Gastroesophageal sphincter (tissue), 4 donors: ENCODE measurements around the gene ZNF653. TPM values are rescaled to one million over a fixed set of nuclear protein-coding genes. Genes with fewer than 3 reads are reported as not detected.

ENCODE experiments used
- ATAC-seq: fragments of 150-250 bp; one replicate; pipeline ENCODE4 v1.9.1; 2016; ENCODE audit warnings: mild to moderate bottlenecking, moderate library complexity
- H3K27ac ChIP-seq, 4 donors: fragments of 200-600 bp; sonication (generic) in 3 of 4; 1 replicate in 3 of 4; 2 replicates in 1 of 4; pipeline ENCODE4 v1.5.1; 2016 to 2019
- H3K27me3 ChIP-seq: fragments of 200-600 bp; sonication (generic); one replicate; pipeline ENCODE4 v1.5.1; 2019
- H3K36me3 ChIP-seq, 2 donors: fragments of 200-600 bp; sonication (generic); one replicate each; pipeline ENCODE4 v1.5.1; 2019; ENCODE audit warnings: control low read depth in 1 of 2
- H3K4me1 ChIP-seq, 3 donors: fragments of 200-600 bp; sonication (generic); 1 replicate in 2 of 3; 2 replicates in 1 of 3; pipeline ENCODE4 v1.5.1; 2016 to 2019; ENCODE audit warnings: control low read depth in 2 of 3
- H3K4me3 ChIP-seq, 2 donors: fragments of 200-600 bp; sonication (generic); one replicate each; pipeline ENCODE4 v1.5.1; 2019; ENCODE audit warnings: mild to moderate bottlenecking in 1 of 2, moderate library complexity in 1 of 2
- H3K9me3 ChIP-seq, 3 donors: fragments of 200-600 bp; sonication (generic); one replicate each; pipeline ENCODE4 v1.5.1; 2017 to 2019; ENCODE audit warnings: control low read depth in 2 of 3
- CTCF ChIP-seq, 4 experiments: fragments of 200-600 bp in 2 of 4; fragments of 450-650 bp in 2 of 4; sonication (generic) in 1 of 4; IDR thresholded peaks; one replicate each; pipeline ENCODE4 v1.5.1; 2017 to 2019; ENCODE audit warnings: antibody characterized with exemption in 4 of 4, mild to moderate bottlenecking in 2 of 4, moderate library complexity in 2 of 4
- EP300 ChIP-seq: sonication (generic); formaldehyde crosslinking; IDR thresholded peaks from one replicate; pipeline ENCODE4 v1.6.1; 2017; ENCODE audit warnings: antibody characterized with exemption, mild to moderate bottlenecking
- POLR2A ChIP-seq, 2 donors: fragments of 450-650 bp; IDR thresholded peaks; one replicate each; pipeline ENCODE4 v1.6.1; 2017; ENCODE audit warnings: antibody characterized with exemption in 2 of 2, mild to moderate bottlenecking in 2 of 2, moderate library complexity in 1 of 2
- POLR2AphosphoS5 ChIP-seq: sonication (generic); formaldehyde crosslinking; IDR thresholded peaks from one replicate; pipeline ENCODE4 v1.6.1; 2017; ENCODE audit warnings: antibody characterized with exemption
- WGBS, 2 donors: methylation state at CpG; one replicate each; pipeline ENCODE4 v1.1.5; 2018; ENCODE audit warnings: low coverage in 1 of 2; 5-methylcytosine and 5-hydroxymethylcytosine counted together
- total RNA-seq, 4 donors: library from RNA; depleted of rRNA; stranded (reverse); fragments of >200 nt; gene quantifications; one replicate each; pipeline ENCODE4 v1.1.0, GENCODE V29; 2016

Gene ZNF653
- total RNA-seq, 4 donors from 2014 or later = 5.1 to 20.4 (median 10.6) TPM

DNA sequence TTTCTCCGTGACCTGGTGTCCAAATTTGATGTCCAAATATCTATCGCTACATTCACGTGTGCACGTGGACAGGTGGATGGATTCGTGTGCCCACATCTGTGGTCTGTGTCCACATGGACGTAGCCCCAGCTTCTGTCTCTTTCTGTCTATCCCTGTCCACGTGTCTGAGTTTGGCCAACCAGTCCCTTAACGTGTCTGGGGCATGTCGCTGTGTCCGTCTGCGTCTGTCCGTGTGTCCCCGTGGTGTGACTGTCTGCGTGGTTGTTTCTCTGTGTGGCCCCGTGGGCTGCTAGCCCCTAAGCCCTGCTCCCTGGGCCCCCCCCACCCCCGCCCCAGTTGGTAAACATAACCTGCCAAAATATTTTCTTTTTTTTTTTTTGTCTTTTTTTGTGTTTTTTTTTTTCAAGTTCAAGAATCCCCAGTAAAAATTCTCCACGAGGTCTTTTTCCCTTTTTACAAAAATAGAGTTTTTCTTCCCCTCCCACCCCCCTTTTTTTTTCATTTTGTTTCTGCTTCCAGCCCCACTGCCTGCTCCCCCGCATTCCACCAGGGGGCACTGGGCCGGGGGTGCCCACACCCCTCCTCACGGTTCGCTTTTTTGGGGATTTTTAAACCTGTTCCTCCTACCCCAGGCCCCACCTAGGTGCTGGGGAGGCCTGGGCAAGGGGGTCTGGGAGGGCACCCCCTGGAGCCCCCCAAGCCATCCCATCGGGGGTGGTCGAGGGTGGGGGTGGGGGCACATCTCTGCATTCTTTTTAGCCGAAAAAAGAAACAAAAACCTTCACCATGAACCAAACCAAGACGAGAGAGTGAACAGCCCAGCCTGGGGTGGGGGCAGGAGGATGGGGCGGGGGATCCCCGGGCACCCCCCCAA, 51.9 kb downstream of the ZNF653 start:
- TF ChIP-seq POLR2AphosphoS5 (no peak), EP300 (no peak), CTCF (IDR thresholded peaks at IDR 0.05) (peak in 1 of 4 experiments; percentile 30), POLR2A (IDR thresholded peaks at IDR 0.05) (no peak)
- ATAC-seq = no peak

DNA sequence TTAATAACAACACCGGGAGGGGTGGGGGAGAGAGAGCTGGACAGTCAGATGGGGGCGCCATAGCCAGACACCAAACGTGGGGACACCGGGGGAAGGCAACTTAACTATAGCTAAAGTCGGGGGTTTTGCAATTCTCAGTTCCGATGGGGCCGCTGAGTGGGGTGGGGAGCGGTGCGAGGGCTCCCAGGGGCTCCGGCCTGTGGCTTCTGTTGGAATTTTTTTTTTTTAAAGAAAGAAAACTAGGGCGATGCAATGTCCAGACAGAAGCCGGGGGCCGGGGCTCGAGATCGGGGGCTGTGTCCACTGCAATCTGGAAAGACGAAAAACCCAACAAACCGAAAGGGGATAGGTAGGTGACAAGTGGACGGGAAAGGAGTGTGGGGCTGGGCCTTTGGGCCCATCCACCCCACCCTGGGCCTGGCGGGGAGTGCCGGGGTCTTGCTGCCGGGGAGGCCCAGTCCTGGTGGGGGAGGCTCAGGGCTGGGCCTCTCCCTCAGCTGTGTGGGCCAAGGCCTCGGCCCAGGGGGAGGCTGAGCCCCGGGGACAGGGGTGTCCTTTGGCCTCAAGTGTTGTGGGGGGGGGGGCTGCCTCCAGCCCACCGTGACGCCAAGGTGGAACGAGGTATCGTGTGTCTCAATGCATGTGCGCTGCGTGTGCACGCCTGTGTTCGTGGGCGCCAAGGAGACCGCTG, 52.9 kb downstream of the ZNF653 start:
- H3K4me3 ChIP-seq = no peak overlapping the region
- WGBS, 2 donors = 38 to 87% methylated on average over 4 to 7 of the region's 33 CpGs
- peaks cover 22% of the 10 kb centered on the region for H3K27me3 ChIP-seq
- H3K27ac ChIP-seq = no peak overlapping the region
- peaks cover 0 to 4% (median 0%) of the 10 kb centered on the region in 3 donors for H3K4me1 ChIP-seq
- ATAC-seq = no peak
- peaks cover 0 to 33% of the 10 kb centered on the region in 2 donors for H3K36me3 ChIP-seq
- TF ChIP-seq EP300 (no peak), POLR2AphosphoS5 (no peak), CTCF (IDR thresholded peaks at IDR 0.05) (no peak), POLR2A (IDR thresholded peaks at IDR 0.05) (no peak)
- H3K9me3 ChIP-seq = no peaks in the 10 kb centered on the region

More for the DNA sequence above, 51.9 kb downstream of the ZNF653 start:
- 70 to 73% methylated on average over 5 to 19 of the region's 27 CpGs for WGBS, 2 donors
- no peaks in the 10 kb centered on the region for H3K9me3 ChIP-seq
- H3K27me3 ChIP-seq = peaks cover 32% of the 10 kb centered on the region
- no peak overlapping the region for H3K4me3 ChIP-seq
- no peak overlapping the region for H3K27ac ChIP-seq
- peaks cover 0 to 24% of the 10 kb centered on the region in 2 donors for H3K36me3 ChIP-seq
- peaks cover 0 to 4% (median 0%) of the 10 kb centered on the region in 3 donors for H3K4me1 ChIP-seq

DNA sequence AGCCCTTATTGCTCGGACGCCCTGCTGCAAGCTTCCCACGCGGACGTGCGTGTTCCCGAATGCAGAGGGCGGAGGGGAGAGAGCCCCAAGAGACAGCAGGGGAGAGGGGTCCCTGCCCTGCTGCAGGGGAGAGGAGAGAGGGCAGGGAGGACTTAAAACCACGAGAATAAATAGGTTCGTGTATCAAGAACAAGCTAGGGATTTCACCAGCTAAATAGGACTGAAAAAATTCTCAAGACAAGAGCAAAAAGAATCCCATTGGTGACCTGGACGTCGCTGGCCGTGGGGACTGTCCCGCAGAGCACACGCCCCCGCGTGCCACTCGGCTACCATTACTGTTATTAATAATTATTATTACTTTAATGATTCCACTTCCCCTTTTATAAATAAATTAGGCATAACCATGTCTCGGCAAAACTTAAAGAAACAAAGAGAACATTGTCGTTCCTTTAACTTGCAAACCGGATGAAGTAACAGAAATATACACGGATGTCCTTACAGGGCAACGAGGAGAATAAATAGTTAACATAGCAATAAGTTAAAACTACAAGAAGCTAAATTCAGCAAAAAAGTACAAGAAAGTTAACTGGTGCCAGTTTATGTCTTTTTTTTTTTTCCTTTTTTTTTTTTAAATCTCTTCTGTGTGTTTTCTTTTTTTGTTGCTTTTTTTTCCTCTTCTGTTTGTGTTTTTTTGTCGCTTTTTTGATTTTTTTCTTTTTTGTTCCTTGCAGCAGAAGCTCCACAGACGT, 53.6 kb downstream of the ZNF653 start:
- Histone ChIP-seq H3K4me3 (no peak overlapping the region), H3K36me3 (peaks cover 0 to 41% of the 10 kb centered on the region in 2 donors), H3K27ac (no peak overlapping the region), H3K4me1 (peaks cover 0 to 4% (median 0%) of the 10 kb centered on the region in 3 donors), H3K9me3 (no peaks in the 10 kb centered on the region), H3K27me3 (peaks cover 22% of the 10 kb centered on the region)
- ATAC-seq = no peak
- TF ChIP-seq EP300 (no peak), CTCF (IDR thresholded peaks at IDR 0.05) (no peak), POLR2A (IDR thresholded peaks at IDR 0.05) (no peak), POLR2AphosphoS5 (no peak)
- WGBS, 2 donors = 28 to 29% methylated on average over 16 to 17 of the region's 25 CpGs

GRCh38 chr19:11451327-11451870, 54.2 kb downstream of the ZNF653 start:
- 46 to 47% methylated on average over 5 to 7 of the region's 13 CpGs for WGBS, 2 donors
- Histone ChIP-seq H3K36me3 (peaks cover 0 to 47% of the 10 kb centered on the region in 2 donors), H3K4me1 (peaks cover 0 to 4% (median 0%) of the 10 kb centered on the region in 3 donors), H3K9me3 (no peaks in the 10 kb centered on the region), H3K27me3 (peaks cover 22% of the 10 kb centered on the region), H3K4me3 (no peak overlapping the region), H3K27ac (no peak overlapping the region)
- TF ChIP-seq CTCF (IDR thresholded peaks at IDR 0.05) (no peak), POLR2AphosphoS5 (no peak), POLR2A (IDR thresholded peaks at IDR 0.05) (no peak), EP300 (no peak)
- ATAC-seq = no peak
